ENCODE results near the gene GLI2. TPM values are rescaled to one million over a fixed set of nuclear protein-coding genes. Genes with fewer than 3 reads are reported as not detected.

Gene GLI2
- total RNA-seq, 1 donor from 2014 or later = 33.2 TPM

GRCh38 chr2:120699292-120699691 is 36.4 kb upstream of the GLI2 start:
- H3K27ac Mint-ChIP-seq (ENCODE audit: unreplicated experiment) = no peak overlapping the region
- no peaks in the 10 kb centered on the region for H3K36me3 Mint-ChIP-seq (ENCODE audit: unreplicated experiment)
- peaks cover 27% of the 10 kb centered on the region for H3K4me1 Mint-ChIP-seq (ENCODE audit: unreplicated experiment)
- H3K27me3 Mint-ChIP-seq (ENCODE audit: unreplicated experiment) = peaks cover 4% of the 10 kb centered on the region
- TF ChIP-seq CTCF (IDR thresholded peaks at IDR 0.05) = no peak
- H3K4me3 Mint-ChIP-seq (ENCODE audit: unreplicated experiment) = no peak overlapping the region
- no peak for DNase-seq (ENCODE audit: extremely low spot score, unreplicated experiment)
- no peaks in the 10 kb centered on the region for H3K9me3 Mint-ChIP-seq (ENCODE audit: unreplicated experiment)

- H3K4me1 Mint-ChIP-seq (ENCODE audit: unreplicated experiment) = peaks cover 28% of the 10 kb centered on the region
- no peaks in the 10 kb centered on the region for H3K9me3 Mint-ChIP-seq (ENCODE audit: unreplicated experiment)
- no peaks in the 10 kb centered on the region for H3K27me3 Mint-ChIP-seq (ENCODE audit: unreplicated experiment)
- TF ChIP-seq CTCF (IDR thresholded peaks at IDR 0.05) = no peak
- H3K36me3 Mint-ChIP-seq (ENCODE audit: unreplicated experiment) = no peaks in the 10 kb centered on the region
- DNase-seq (ENCODE audit: extremely low spot score, unreplicated experiment) = no peak
- H3K4me3 Mint-ChIP-seq (ENCODE audit: unreplicated experiment) = no peak overlapping the region
- H3K27ac Mint-ChIP-seq (ENCODE audit: unreplicated experiment) = no peak overlapping the region
Observed at GRCh38 chr2:120700659-120701058, 35.0 kb upstream of the GLI2 start.

GRCh38 chr2:120701096-120701495 is 34.6 kb upstream of the GLI2 start:
- TF ChIP-seq CTCF (IDR thresholded peaks at IDR 0.05) = no peak
- no peak overlapping the region for H3K4me3 Mint-ChIP-seq (ENCODE audit: unreplicated experiment)
- no peaks in the 10 kb centered on the region for H3K36me3 Mint-ChIP-seq (ENCODE audit: unreplicated experiment)
- H3K27me3 Mint-ChIP-seq (ENCODE audit: unreplicated experiment) = no peaks in the 10 kb centered on the region
- peaks cover 28% of the 10 kb centered on the region for H3K4me1 Mint-ChIP-seq (ENCODE audit: unreplicated experiment)
- no peak overlapping the region for H3K27ac Mint-ChIP-seq (ENCODE audit: unreplicated experiment)
- no peak for DNase-seq (ENCODE audit: extremely low spot score, unreplicated experiment)
- no peaks in the 10 kb centered on the region for H3K9me3 Mint-ChIP-seq (ENCODE audit: unreplicated experiment)

- Mint-ChIP-seq H3K4me1 (ENCODE audit: unreplicated experiment) (peaks cover 28% of the 10 kb centered on the region), H3K27ac (ENCODE audit: unreplicated experiment) (no peak overlapping the region), H3K4me3 (ENCODE audit: unreplicated experiment) (no peak overlapping the region), H3K27me3 (ENCODE audit: unreplicated experiment) (no peaks in the 10 kb centered on the region), H3K36me3 (ENCODE audit: unreplicated experiment) (no peaks in the 10 kb centered on the region), H3K9me3 (ENCODE audit: unreplicated experiment) (no peaks in the 10 kb centered on the region)
- TF ChIP-seq CTCF (IDR thresholded peaks at IDR 0.05) = no peak
- no peak for DNase-seq (ENCODE audit: extremely low spot score, unreplicated experiment)
Observed at GRCh38 chr2:120701499-120701898, 34.2 kb upstream of the GLI2 start.

GRCh38 chr2:120702061-120702460 is 33.6 kb upstream of the GLI2 start:
- Mint-ChIP-seq H3K4me3 (ENCODE audit: unreplicated experiment) (no peak overlapping the region), H3K27me3 (ENCODE audit: unreplicated experiment) (no peaks in the 10 kb centered on the region), H3K27ac (ENCODE audit: unreplicated experiment) (no peak overlapping the region), H3K9me3 (ENCODE audit: unreplicated experiment) (no peaks in the 10 kb centered on the region), H3K4me1 (ENCODE audit: unreplicated experiment) (peaks cover 29% of the 10 kb centered on the region), H3K36me3 (ENCODE audit: unreplicated experiment) (no peaks in the 10 kb centered on the region)
- DNase-seq (ENCODE audit: extremely low spot score, unreplicated experiment) = no peak
- no peak for TF ChIP-seq CTCF (IDR thresholded peaks at IDR 0.05)

All from osteocyte (in vitro differentiated cells).